GM19035 (cell line): ENCODE data around the gene INPP5A.

Experiments
- ATAC-seq: cut with Tn5 transposase; IDR thresholded peaks from one replicate; pipeline ENCODE4 v1.9.1; 2021; ENCODE audit not compliant: unreplicated experiment

INPP5A gene

DNA sequence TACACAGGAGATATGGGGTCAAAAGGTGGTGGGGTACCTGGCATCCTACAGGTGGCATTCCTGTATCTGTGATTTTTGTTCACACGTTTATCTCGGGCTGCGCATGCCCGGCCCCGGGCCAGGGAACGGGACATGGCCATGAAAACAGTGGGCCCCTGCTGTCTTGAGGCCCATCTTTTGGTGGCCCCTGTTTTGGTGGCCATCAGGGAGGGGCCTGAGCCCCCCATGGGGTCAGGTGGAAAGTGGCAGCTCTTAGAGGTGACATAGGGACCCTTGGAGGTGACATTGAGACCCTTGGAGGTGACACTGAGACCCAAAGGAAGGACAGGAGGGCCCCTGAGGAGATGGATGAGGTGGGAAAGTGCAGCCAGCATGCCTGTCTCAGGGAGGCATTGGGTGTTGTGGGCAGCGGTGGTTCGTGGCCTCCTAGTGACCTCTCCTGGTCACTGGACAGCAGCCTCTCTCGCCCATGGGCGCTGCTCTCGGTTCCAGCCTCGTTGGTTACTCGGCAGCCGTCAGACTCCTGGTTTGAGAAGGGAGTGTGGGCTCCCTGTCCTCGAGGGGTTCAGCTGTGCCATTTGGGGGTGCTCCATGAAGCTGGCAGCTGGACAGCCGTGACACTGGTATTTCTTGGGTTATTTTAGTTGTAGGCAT lies 39.9 kb downstream of the INPP5A start:
- no peak for ATAC-seq

DNA sequence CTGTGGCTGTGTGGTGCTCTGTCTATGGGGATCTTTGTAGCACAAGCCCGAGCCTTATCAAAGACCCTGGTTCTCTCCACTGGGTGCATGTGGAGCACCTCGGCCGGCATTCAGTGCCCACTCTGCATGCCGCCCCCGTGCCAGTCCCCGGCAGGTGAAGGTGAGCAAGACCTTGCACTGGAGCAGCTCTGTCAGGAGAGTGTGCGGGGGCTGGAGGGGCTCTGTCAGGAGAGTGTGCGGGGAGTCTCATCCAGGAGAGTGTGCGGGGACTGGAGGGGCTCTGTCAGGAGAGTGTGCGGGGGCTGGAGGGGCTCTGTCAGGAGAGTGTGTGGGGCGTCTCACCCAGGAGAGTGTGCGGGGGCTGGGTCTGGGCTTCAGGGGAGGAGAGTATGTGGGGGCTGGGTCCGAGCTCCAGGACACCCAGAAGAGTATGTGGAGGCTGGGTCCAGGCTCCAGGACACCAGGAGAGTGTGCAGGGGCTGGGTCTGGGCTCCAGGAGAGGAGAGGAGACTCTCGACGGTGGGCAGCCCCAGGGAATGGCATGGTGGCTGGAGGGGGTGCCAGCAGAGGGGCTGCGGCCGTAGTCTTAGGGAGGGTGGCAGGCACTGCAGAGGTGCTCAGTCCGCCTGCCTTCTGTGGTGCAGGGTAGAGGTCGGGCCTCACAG lies 40.8 kb downstream of the INPP5A start:
- ATAC-seq = no peak

DNA sequence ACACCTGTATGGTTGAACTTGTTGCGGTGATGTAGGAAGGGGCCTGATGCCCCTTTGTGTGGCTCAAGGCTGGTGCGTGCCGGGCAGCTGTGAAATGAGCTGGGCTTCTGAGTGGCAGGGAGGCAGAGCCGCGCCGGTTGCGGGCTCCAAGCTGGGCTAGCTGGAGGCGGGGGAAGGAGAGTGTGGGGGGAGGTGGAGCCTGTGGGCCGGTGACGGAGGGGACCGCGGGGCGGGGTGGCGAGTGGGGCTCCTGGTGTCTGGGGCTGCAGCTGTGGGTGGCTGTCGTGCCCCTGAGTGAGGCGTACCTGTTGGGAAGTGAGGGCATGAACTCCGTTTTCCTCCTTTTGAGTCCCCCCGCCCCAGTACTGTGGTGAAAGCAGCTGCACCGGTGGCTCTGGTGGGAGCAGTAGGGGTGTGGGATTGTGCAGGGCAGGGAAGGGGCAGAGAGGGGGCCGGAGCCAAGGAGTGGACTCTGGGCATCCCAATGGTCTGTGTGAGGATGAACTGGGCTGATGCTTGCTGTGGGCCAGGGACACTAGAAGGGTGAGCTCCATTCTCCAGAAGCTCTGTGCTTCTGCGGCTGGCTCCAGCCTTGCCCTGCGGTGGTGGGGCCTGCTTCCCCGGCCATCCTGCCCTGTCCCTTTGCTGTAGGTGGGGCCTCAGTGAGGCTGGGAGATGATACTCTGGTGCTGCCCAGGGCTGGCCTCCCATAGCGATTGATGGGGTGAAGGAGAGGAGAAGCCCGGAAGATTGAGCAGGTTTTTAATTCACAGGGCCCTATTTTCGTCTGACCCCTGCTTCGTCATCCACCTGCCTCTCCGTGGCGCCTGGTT lies 41.7 kb downstream of the INPP5A start:
- ATAC-seq = no peak

DNA sequence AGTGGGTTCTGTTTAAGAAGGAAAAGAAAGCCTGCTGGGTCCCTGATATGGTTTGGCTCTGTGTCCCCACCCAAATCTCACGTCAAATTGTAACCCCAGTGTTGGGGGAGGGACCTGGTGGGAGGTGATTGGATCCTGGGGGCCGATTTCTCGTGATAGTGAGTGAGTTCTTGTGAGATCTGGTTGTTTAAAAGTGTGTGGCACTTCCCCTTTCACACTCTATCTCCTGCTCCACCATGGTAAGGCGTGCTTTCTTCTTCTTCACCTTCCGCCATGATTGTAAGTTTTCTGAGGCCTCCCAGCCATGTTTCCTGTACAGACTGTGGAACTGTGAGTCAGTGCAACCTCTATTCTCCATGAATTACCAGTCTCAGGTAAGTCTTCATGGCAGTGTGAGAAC lies 42.6 kb downstream of the INPP5A start:
- ATAC-seq = no peak

DNA sequence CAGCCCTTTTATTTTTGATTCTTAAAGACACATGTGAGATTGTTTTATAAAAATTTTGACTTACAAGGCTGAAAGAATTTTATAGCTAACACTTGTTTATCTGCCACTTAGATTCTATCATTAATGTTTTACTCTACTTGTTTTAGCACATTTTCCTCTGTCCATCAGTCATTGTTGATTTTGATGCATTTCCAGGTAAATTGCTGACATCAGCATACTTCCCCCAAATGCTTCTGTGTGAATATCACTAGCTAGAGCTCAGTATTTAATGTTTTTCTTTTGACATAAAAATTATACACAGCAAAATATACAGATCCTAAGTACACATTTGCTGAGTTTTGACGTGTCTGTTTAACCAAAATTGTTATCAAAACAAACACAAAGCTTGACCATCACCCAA lies 43.0 kb downstream of the INPP5A start:
- no peak for ATAC-seq

DNA sequence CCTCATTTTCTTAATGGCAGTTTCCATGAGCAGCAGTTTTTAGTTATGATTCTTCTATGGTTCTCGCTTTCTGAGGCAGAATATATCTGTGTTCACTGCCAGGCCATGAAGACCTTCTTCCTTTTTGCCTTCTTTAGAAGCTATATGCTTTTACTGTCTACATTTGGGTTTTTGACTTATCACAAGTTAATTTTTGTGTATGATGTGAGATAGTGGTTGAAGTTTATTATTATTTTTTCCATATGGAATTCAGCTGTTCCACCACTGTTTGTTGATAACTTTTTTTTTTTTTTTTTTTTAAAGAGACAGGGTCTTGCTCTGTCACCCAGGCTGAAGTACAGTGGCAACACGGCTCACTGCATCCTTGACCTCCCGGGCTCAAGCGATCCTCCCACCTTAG lies 44.5 kb downstream of the INPP5A start:
- ATAC-seq = no peak

DNA sequence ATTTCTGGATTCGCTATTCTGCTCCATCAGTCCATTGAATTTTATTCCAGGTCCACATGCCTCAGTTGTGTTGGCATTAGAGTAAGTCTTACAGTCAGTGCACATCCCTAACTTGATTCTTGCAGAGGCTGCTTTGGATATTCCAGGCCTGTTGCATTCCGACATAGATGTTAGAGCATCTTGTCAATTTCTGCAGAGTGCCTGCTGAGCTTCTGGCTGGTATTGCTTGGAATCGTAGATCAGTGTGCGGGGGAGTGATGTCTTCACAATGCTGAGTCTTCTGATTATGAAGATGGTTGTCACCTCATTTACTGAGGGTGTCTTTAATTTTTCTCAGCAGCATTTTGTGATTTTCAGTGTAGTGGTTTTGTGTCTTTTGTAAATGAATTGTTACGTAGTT lies 45.2 kb downstream of the INPP5A start:
- ATAC-seq = no peak

DNA sequence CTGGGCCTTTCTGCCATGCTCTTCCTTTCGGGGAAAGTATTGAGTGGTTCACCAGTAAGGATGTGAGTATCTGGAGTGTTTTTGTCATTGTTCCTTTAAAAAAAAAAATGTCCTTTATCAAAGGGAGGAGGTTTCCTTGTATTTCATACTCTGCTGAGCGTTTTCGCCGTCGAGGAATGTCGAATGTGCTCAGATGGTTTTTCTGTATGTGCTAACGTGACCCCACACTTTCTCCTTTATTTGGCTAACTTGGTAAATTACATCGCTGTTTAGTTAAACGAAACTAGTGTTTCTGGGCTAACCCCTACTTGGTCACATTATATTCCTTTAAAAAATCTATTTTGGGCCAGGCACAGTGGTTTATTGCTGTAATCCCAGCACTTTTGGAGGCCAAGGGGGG lies 45.9 kb downstream of the INPP5A start:
- ATAC-seq = no peak

DNA sequence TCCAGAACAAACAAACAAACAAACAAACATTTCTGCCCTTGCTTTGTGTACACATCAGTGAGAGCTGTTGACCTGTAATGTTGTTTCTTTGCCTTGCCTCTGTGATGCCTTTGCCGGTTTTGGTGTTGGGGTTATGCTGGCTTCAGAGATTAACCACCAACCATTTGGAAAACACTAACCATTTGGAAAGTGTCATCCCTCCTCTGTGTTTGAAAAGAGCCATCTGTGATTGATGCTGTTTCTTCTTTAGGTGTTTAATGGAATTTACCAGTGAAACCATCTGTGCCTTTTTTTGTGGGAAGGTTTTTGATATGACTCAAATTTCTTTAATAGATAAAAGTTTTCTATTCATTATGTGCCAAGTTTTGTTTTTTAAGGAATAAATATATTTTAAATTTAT lies 46.5 kb downstream of the INPP5A start:
- no peak for ATAC-seq

DNA sequence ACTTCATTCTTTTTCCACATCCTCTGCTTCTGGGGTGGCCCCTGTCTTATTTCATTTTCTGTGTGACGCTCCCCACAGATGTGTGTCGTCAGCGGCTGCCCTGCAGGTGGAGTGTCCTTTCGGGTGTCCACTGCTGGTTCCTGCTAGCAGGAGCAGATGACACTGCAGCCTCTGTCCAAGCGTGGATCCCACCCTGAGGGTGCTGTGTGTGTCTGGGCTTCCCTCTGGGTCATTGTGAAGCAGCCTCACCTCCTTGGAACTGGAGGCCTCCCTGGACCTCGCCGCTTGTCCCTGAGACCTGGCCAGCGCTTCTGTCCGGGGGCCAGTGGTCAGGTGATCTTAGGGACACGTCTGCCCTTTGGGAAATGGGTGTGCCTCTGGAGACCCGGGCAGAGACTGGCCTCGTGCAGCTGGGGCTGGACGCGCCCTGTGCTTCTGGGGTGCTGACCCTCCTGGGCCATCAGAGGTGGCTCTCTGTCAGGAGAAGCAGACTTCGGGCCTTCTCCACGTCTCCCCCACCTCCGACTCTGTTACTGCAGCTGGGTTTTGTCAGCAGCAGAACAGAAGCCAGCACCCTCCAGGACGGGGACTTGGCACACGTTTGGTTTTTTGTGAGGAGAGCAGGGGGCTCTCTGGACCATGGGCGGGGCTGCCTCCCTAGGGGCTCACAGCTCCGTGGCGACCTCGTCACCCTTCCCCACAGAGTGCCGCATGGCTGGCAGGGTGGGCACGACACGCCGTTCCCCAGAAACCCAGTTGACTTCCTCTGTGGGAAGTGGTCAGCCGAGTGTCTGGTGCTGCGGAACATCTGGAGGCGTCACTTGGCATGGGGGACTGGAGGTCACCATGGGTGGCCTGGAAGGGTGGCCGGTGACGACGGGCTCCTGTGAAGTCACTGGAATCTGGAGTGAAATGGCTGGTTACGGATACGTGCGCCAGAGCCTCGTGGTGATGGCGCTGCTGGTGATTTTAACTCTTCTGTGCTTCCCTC lies 48.4 kb downstream of the INPP5A start:
- no peak for ATAC-seq

DNA sequence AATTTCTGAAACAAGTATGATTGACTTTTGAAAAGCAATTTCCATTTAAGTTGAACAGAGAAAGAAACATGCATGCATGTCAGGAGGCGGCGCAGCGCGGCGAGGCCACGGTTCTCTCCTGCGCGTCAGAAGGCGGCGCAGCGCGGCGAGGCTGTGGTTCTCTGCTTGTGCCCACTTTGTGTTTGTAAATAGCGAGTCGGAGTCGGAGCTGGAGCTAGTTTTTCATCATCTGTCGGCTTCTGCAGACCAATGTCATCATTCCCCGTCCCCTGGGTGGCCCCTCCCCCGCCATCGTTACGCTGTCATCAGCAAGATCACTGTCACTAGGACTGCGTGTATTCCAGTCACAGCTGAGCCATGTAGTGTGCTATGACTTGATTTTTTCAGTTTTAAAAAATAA lies 49.2 kb downstream of the INPP5A start:
- ATAC-seq = no peak

DNA sequence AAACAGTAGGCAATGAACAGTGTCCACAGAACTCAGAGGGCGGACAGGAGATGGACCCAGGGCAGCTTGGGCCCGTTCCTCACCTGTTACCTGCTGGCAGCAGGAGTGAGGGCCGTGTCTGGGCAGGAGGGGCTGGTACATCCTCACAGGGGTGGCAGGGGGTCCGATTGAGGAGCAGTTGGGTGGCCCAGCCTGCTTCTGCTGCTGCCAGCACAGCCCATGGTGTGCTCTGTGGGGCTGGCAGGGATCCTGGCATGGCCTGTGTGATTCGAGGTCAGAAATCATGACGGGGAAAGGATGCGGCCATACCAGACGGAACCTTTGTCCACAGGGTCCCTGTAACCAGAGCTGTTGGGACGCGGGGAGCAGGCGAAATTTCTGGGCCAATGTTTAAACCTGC lies 49.6 kb downstream of the INPP5A start:
- ATAC-seq = no peak

DNA sequence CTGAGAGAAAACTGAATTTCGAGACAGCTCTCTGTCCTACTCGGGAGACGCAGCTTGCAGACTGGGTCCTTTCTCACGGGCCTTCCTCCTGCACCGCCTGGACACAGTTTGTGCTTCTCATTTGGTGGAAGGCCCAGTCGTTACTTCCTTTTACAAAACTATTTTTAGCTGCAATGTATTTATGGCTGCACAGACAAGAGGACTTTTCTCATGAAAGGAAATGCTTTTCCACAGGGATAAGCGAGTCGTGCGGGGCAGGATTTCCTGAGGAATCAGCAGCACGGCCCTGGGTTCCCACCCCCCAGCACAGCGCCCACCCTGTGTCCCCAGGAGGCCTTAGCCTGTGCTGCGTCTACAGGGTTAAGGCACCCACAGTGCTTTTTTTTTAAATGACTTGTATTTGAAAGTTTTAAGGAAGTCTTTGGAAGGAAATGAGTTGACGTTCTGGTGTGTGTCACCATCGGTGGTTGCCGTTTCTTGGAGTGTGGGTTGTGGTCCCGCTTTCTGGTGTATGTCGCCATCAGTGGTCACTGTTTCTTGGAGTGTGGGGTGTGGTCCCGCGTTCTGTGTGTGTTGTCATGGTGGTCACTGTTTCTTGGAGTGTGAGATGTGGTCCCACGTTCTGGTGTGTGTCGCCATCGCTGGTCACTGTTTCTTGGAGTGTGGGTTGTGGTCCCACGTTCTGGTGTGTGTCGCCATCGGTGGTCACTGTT lies 50.9 kb downstream of the INPP5A start:
- no peak for ATAC-seq

DNA sequence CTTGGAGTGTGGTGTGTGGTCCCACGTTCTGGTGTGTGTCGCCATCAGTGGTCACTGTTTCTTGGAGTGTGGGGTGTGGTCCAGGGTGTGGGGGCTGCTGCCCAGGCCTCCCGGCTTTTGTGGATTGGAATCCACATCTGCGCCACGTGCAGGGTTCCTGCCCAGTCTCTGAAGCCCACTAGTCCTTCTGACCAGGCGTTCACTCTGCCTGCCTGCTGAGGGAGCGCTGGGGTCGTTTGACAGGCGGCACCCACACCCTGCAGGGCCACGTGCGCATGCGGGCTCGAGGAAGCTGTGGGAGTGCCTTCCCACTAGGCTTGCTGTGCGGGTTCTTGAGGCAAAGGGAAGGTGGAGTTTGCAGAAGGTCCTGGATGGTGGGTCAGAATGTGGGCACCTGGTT lies 51.4 kb downstream of the INPP5A start:
- ATAC-seq = no peak

DNA sequence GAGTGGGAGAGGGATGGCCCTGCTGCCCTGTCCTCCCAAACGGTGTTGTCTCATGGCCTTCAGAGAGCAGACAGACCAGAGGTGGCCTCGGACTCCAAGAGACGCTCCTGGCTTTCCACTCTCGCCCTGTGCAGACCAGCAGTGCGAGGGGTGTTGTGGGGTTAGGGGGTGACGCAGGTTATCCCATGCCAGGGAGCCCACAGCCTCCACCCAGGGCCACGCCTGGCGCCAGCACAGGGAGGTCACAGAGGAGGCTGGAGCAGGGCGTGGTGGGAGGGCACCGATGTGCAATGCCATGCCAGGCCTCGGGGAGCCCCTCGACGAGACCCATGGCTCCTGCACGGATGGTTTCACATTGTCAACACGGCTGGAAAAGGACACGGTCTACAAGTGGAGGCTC lies 52.1 kb downstream of the INPP5A start:
- ATAC-seq = no peak

DNA sequence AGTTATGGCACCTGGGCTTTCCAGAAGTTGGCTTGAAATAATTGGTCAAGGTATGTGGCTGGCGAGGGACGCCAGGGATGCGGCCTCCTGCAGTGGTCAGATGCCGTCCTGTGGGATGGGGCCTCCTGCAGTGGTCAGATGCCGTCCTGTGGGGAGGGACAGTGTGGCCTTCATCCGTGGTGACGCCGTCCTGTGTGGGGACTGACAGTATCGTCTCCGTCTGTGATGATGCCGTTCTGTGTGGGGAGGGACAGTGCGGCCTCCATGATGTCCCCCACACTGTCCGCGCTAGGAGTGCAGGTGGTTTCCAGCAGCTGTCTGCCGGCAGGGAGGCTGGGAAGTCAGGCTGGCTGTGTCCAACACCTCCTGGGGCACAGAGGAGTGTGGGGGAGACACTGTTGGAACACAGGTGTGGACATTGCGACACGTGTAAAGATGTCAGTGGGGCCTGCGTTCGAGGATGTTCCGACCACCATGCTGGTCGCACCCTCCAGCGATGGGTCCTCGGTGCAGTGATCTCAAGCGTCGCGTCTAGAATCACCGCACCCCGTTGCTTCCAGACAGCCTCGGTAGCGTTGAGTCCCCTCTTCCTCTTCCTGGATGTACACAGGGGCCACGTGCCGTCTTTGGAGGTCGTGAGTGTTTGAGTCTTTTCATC lies 52.6 kb downstream of the INPP5A start:
- ATAC-seq = no peak

DNA sequence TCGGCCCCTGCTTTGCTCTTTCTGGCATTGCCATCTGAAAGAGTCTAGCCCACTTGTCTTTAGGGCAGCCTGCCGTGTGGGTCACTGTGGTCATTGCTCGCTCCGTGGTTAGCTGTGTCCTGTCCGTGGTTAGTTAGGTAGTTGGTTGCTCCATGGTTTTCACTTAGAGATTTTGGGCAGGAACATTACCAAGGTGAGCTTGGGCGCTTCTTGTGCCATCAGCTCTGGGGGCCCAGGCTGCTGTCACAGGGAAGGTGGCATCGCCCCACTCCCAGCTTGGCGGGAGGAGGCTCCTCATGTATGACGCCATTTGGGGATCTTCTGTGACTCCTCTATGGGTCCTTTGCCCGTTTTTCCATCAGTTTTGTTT lies 53.1 kb downstream of the INPP5A start:
- ATAC-seq = no peak

DNA sequence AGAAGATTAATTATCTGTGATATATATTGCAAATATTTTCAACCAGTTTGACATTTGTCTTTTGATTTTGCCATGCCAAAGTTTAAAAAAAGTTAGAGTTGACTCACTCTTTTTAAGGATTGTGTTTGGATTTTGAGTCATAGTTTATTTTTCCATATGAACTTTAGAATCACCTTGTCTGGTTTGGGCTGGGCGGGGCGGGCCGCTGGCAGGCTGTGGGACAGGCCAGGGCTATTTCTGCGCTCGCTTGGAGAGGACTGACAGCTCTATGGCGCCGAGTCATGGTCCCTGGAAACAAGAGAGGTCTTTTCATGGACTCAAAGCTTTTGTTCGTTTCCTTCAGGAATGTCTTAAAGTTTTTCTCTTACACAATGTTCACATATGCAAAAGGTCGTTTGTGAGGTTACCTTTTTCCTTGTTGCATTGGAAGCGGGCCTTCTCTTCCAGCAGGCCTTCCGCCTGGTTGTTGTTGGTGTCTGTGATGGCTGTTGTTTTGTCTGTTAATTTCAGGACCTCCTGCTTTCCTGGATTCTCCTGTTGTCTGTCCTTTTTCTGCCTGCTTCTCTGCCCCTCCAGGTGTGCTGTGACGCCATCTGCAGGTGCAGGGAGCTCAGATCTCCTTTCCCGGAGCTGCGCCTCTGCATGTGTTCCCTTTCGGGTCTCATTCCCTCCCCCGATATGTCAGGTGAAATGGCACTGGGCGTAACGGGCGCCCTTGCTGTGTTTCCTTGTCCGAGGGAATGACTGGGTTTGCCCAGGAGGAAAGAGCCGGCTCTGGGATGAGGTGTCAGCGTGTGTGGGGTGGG lies 53.8 kb downstream of the INPP5A start:
- no peak for ATAC-seq

DNA sequence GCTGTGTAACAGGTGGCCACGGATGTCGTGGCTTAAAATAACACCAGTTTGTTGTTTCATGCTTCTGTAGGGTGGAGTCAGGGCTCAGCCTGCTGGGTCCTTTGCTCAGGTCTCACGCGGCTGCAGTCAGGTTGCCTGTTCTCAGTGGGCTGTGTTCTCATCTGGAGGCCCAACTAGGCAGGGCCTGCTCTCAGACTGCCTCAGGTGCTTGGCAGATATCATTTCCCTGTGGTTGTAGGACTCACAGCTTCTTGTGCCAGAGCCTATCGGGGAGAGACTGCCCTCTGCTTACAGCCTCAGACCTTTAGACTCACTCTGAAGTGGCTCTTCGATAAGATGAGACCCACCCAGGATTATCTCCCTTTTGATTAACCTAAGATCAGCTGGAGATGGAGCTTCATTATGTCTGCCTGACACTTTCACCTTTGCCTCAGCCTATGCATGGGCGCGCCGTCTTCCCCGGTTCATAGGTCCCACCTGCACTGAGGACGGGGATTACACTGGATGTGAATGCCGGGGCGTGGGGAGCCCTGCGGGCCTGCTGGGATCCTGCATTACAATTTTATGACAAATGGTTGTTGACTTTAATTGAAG lies 55.3 kb downstream of the INPP5A start:
- ATAC-seq = no peak
